CD14-positive monocyte (primary cell): Measurements from ENCODE around the gene MECP2. TPM values are rescaled to one million over a fixed set of nuclear protein-coding genes. Genes with fewer than 3 reads are reported as not detected.

Source experiments
- DNase-seq, 3 donors: peaks; one replicate each; pipeline ENCODE4 v3.0.0-alpha.2; 2011 to 2022
- H2AFZ ChIP-seq: 2 replicates; pipeline ENCODE4 v1.6.0; 2012; ENCODE audit warnings: mild to moderate bottlenecking, low read depth, low read length, inconsistent platforms; ENCODE audit not compliant: insufficient read depth, poor library complexity, severe bottlenecking
- H3K27ac ChIP-seq, 2 donors: 1 replicate in 1 of 2; 2 replicates in 1 of 2; pipeline ENCODE4 v1.5.1; 2012 to 2013; ENCODE audit warnings: low read length in 2 of 2, control low read depth in 1 of 2, inconsistent platforms in 1 of 2, low read depth in 1 of 2, mild to moderate bottlenecking in 1 of 2
- H3K27me3 ChIP-seq, 2 donors: one replicate each; pipeline versions ENCODE4 v1.6.0 to v1.6.1; 2011 to 2013; ENCODE audit warnings: low read length in 2 of 2; ENCODE audit not compliant: control insufficient read depth in 2 of 2, insufficient read depth in 2 of 2
- H3K36me3 ChIP-seq, 2 donors: replicated peaks in 1 of 2; 1 replicate in 1 of 2; 2 replicates in 1 of 2; pipeline versions ENCODE4 v1.5.1 to v1.6.1; 2012 to 2013; ENCODE audit warnings: low read length in 2 of 2, control low read depth in 1 of 2, inconsistent platforms in 1 of 2, mild to moderate bottlenecking in 1 of 2; ENCODE audit not compliant: insufficient read depth in 2 of 2, control insufficient read depth in 1 of 2
- H3K4me1 ChIP-seq, 2 donors: 1 replicate in 1 of 2; 2 replicates in 1 of 2; pipeline versions ENCODE4 v1.5.1 to v1.6.1; 2012 to 2013; ENCODE audit warnings: low read length in 2 of 2, control low read depth in 1 of 2, inconsistent platforms in 1 of 2, mild to moderate bottlenecking in 1 of 2, moderate library complexity in 1 of 2; ENCODE audit not compliant: insufficient read depth in 2 of 2, control insufficient read depth in 1 of 2
- H3K4me2 ChIP-seq: replicated peaks from 2 replicates; pipeline ENCODE3; 2012; ENCODE audit warnings: low read length, moderate library complexity, mild to moderate bottlenecking; ENCODE audit not compliant: poor library complexity, severe bottlenecking; ENCODE audit errors: extremely low read depth
- H3K4me3 ChIP-seq, 3 experiments: fragments of 200-600 bp in 1 of 3; sonication (generic) in 1 of 3; replicated peaks in 1 of 3; 1 replicate in 2 of 3; 2 replicates in 1 of 3; pipeline ENCODE4 v1.5.1; 2011 to 2013; ENCODE audit warnings: low read length in 3 of 3, mild to moderate bottlenecking in 3 of 3, control low read depth in 2 of 3, low read depth in 2 of 3, inconsistent platforms in 1 of 3, moderate library complexity in 1 of 3
- H3K79me2 ChIP-seq: 2 replicates; pipeline ENCODE4 v1.6.0; 2012; ENCODE audit warnings: mild to moderate bottlenecking, control low read depth, inconsistent platforms, low read length, moderate library complexity; ENCODE audit not compliant: insufficient read depth
- H3K9ac ChIP-seq: 2 replicates; pipeline ENCODE4 v1.6.0; 2017; ENCODE audit warnings: low read length, mild to moderate bottlenecking; ENCODE audit not compliant: insufficient read depth, poor library complexity, severe bottlenecking
- H3K9me3 ChIP-seq, 2 donors: replicated peaks in 1 of 2; 1 replicate in 1 of 2; 2 replicates in 1 of 2; pipeline versions ENCODE4 v1.5.1 to v1.6.1; 2012 to 2013; ENCODE audit warnings: low read length in 2 of 2, control low read depth in 1 of 2; ENCODE audit not compliant: control insufficient read depth in 1 of 2, insufficient read depth in 1 of 2
- H4K20me1 ChIP-seq: 2 replicates; pipeline ENCODE4 v1.6.0; 2012; ENCODE audit warnings: mild to moderate bottlenecking, low read length, control low read depth, moderate library complexity; ENCODE audit not compliant: insufficient read depth
- H3K27ac Mint-ChIP-seq, 7 donors: one replicate each; pipeline ENCODE4 v1.8.0; 2020; ENCODE audit warnings: mild to moderate bottlenecking in 7 of 7, mixed read lengths in 7 of 7, moderate library complexity in 6 of 7, inconsistent platforms in 2 of 7
- H3K27me3 Mint-ChIP-seq, 3 donors: one replicate each; pipeline ENCODE4 v1.8.0; 2021 to 2022; ENCODE audit warnings: low read depth in 3 of 3, mild to moderate bottlenecking in 3 of 3, mixed read lengths in 3 of 3, moderate library complexity in 3 of 3, inconsistent platforms in 1 of 3
- H3K36me3 Mint-ChIP-seq, 2 donors: one replicate each; pipeline ENCODE4 v1.8.0; 2020; ENCODE audit warnings: mixed read lengths in 2 of 2, inconsistent platforms in 1 of 2, mild to moderate bottlenecking in 1 of 2
- H3K4me1 Mint-ChIP-seq: one replicate; pipeline ENCODE4 v1.8.0; 2020; ENCODE audit warnings: mild to moderate bottlenecking, mixed read lengths
- H3K4me3 Mint-ChIP-seq, 2 donors: one replicate each; pipeline ENCODE4 v1.8.0; 2020; ENCODE audit warnings: mild to moderate bottlenecking in 2 of 2, mixed read lengths in 2 of 2, moderate library complexity in 1 of 2
- H3K9me3 Mint-ChIP-seq, 7 donors: one replicate each; pipeline ENCODE4 v1.8.0; 2020 to 2022; ENCODE audit warnings: mixed read lengths in 7 of 7, mild to moderate bottlenecking in 6 of 7, moderate library complexity in 6 of 7, inconsistent platforms in 2 of 7
- CTCF ChIP-seq: fragments of 200-600 bp; IDR thresholded peaks from one replicate; pipeline ENCODE4 v1.8.0; 2022; ENCODE audit warnings: antibody characterized with exemption, mild to moderate bottlenecking
- WGBS: methylation state at CpG from one replicate; pipeline ENCODE4 v1.1.5; 2013; ENCODE audit warnings: missing lambda C conversion rate; ENCODE audit not compliant: insufficient coverage; 5-methylcytosine and 5-hydroxymethylcytosine counted together
- intact Hi-C, 2 donors: fragments of 100-400 bp; cut with micrococcal nuclease; formaldehyde crosslinking; loops; one replicate each; pipeline versions ENCODE4 v1.15.0 to v1.15.1; 2023
- polyA plus RNA-seq, 3 donors: library from polyadenylated mRNA; depleted of rRNA in 1 of 3; unstranded in 2 of 3; stranded (reverse) in 1 of 3; fragments of 300-500 nt in 2 of 3; fragments of >200 nt in 1 of 3; fragmentation: Illumina TruSeq in 2 of 3; gene quantifications; 1 replicate in 2 of 3; 2 replicates in 1 of 3; pipeline ENCODE4 v1.2.3, GENCODE V29; 2012 to 2021

MECP2 gene
- polyA plus RNA-seq, 3 donors: 5.2 to 21.2 (median 9.6) TPM

DNA sequence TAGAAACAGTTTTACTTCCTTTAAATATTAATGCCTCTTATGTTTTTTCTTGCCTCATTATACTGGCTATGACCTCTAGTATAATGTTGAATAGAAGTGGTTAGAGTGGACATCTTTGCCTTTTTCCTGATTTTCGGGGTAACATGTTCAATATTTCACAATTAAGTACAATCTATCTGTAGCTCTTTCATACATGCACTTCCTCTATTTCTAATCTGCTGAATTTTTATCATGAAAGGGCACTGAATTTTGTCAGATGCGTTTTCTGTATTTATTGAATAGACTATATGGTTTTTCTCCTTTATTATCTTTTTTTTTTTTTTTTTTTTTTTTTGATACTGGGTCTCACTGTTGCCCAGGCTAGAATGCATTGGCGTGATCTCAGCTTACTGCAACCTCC is 29.0 kb downstream of the MECP2 start:
- H3K4me3 ChIP-seq: no peak overlapping the region
- Mint-ChIP-seq H3K27ac (peak overlapping the region in 1 of 7 donors; percentile 61), H3K36me3 (peaks cover 7 to 17% of the 10 kb centered on the region in 2 donors), H3K9me3 (peaks cover 0 to 3% (median 0%) of the 10 kb centered on the region in 7 donors), H3K27me3 (peaks cover 0 to 30% (median 0%) of the 10 kb centered on the region in 3 donors), H3K4me3 (no peak overlapping the region), H3K4me1 (peaks cover 34% of the 10 kb centered on the region)
- no peaks in the 10 kb centered on the region for H3K9me3 ChIP-seq
- no peak overlapping the region for H2AFZ ChIP-seq
- peaks cover 92% of the 10 kb centered on the region for H4K20me1 ChIP-seq
- H3K27me3 ChIP-seq: peaks cover 0 to 21% of the 10 kb centered on the region in 2 donors
- WGBS: 100% methylated on average over 1 of the region's 3 CpGs
- no peak overlapping the region for H3K27ac ChIP-seq
- TF ChIP-seq CTCF: no peak
- peaks cover 97% of the 10 kb centered on the region for H3K79me2 ChIP-seq
- no peak overlapping the region for H3K4me2 ChIP-seq
- no peak for DNase-seq
- intact Hi-C loops: no loop called here
- no peaks in the 10 kb centered on the region for H3K36me3 ChIP-seq
- H3K4me1 ChIP-seq: peaks cover 9 to 10% of the 10 kb centered on the region in 2 donors
- H3K9ac ChIP-seq: no peak overlapping the region

- Mint-ChIP-seq H3K27me3 (peaks cover 0 to 32% (median 0%) of the 10 kb centered on the region in 3 donors), H3K9me3 (peaks cover 0 to 3% (median 0%) of the 10 kb centered on the region in 7 donors), H3K27ac (peak overlapping the region in 1 of 7 donors; percentile 65), H3K36me3 (peaks cover 7 to 21% of the 10 kb centered on the region in 2 donors), H3K4me1 (peaks cover 47% of the 10 kb centered on the region), H3K4me3 (no peak overlapping the region)
- no peak for DNase-seq
- H3K36me3 ChIP-seq: peaks cover 0 to 3% of the 10 kb centered on the region in 2 donors
- 74% methylated on average over 3 of the region's 9 CpGs for WGBS
- H3K4me1 ChIP-seq: peaks cover 9 to 10% of the 10 kb centered on the region in 2 donors
- peaks cover 0 to 16% of the 10 kb centered on the region in 2 donors for H3K27me3 ChIP-seq
- H3K4me2 ChIP-seq: no peak overlapping the region
- no peak overlapping the region for H2AFZ ChIP-seq
- no peak overlapping the region for H3K27ac ChIP-seq
- peaks cover 86% of the 10 kb centered on the region for H3K79me2 ChIP-seq
- no peak overlapping the region for H3K9ac ChIP-seq
- no peaks in the 10 kb centered on the region for H3K9me3 ChIP-seq
- intact Hi-C loops: no loop called here
- H3K4me3 ChIP-seq: no peak overlapping the region
- peaks cover 95% of the 10 kb centered on the region for H4K20me1 ChIP-seq
- no peak for TF ChIP-seq CTCF
These were observed 32.7 kb downstream of the MECP2 start for GRCh38 chrX:154064637-154065435.
